LNCAP (cell line): ENCODE measurements around the gene TAGLN2.

Source experiments
- CTCF ChIP-seq: fragments of 450-650 bp; IDR thresholded peaks from 2 replicates; pipeline ENCODE4 v1.5.1; 2017; ENCODE audit warnings: mild to moderate bottlenecking

Gene TAGLN2

GRCh38 chr1:159947942-159948341 lies 22.6 kb upstream of the TAGLN2 start:
- no peak for TF ChIP-seq CTCF

- no peak for TF ChIP-seq CTCF
Measured at GRCh38 chr1:159946242-159947187, 21.2 kb upstream of the TAGLN2 start.

- peak; percentile 87 for TF ChIP-seq CTCF
Measured at GRCh38 chr1:159945483-159946241, 20.4 kb upstream of the TAGLN2 start, which contains the start of gene IGSF9. IGSF9 (minus strand) TSS chr1:159945613; CDS start chr1:159943454, 2,159 bp downstream.

DNA sequence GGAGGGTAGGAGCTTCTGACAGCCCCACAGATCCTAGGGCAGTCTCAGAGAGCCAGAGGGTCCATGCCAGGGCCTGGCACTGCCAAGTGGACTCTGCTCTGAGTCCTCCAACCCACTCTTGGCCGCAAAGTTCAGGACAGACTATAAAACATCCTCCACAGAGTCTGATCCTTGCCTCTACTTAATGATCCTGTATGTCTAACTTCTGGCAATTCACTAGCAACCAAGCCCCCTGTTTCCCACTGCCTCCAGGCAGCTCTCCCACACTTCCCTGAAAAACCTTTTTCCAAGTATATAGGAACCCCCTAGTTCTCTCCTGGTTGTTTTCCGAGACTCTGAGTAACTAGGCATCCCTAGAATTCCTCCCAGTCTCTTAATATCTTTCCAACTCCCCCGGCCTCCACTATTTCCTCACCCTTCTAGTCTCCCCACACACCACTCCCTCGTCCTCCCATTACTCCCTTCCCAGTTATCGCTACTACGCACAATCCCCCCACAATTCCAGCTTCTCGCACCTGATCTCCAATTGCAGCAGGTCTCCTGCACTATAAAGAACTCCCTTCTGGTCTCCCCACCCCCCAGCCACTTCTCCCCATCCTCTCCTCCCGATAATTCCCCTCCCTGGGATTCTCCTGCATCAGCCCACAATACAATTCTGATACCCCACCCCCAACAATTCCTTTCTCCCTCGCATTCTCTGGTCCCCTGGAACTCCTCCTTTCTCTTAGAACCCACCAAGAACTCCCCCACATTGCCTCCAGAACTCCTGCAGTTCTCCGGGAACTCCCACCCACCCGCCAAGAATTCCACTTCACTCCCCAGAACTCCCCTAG lies 19.5 kb upstream of the TAGLN2 start:
- TF ChIP-seq CTCF = no peak

DNA sequence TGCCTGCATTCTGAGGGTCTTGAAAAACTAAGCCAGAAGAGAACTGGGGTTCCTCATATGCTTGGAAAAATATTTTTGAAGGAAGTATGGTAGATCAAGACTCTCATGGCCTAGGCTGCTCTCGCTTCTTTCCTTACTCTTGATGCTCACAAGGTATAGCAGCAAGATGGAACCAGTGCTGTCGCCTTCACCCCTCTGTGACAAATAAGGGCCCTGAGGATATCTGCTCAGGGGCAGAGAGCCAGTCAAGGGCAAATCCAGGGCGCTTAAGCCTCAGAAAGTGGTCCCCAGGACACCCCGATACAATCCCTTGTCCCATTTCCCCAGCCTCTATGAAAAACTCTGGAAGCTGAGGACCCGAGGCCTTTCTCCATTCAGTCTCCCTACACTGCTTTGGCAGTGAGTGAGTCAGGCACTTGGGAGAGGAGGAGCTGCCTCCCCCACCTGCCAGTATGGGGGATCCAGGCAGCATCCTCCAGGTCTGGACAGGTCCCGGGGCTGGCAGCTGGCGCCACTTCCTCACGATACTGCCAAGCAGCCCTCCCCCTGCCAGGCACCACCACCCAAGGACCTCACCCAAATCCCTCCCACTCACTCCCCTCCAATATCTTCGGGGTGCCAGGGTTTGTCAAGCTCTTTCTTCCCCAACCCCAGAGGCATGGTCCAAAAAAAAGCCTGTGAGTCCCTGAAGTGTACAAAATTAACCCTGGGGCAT lies 18.8 kb upstream of the TAGLN2 start:
- TF ChIP-seq CTCF = no peak

DNA sequence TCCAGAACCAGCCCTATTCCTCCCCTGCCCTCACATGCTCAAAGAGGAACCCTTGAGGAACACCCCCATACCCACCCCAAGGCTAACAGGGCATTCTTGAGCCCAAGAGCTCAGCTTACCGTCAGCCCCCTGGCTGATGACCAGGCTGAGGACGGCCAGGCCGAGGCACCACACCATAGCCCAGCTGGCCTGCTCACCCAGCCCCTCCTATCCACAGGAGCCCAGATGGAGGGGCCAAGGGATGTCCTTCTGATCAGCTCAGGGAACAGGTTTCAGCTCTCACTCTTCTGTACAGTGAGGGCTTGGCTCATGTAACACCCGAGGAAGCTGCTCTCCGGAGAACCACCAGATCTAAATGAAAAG lies 18.0 kb upstream of the TAGLN2 start:
- TF ChIP-seq CTCF = no peak
